Fibroblast of the aortic adventitia (primary cell): ENCODE data around the gene PCYOX1L. TPM values are rescaled to one million over a fixed set of nuclear protein-coding genes. Genes with fewer than 3 reads are reported as not detected.

Experiments used
- DNase-seq: peaks from one replicate; pipeline ENCODE4 v3.0.0-alpha.2; 2010; ENCODE audit warnings: low read depth
- H3K4me3 ChIP-seq: 2 replicates; pipeline ENCODE4 v1.5.1; 2011; ENCODE audit warnings: low read depth, mild to moderate bottlenecking, control low read depth, low read length, moderate library complexity
- CTCF ChIP-seq: IDR thresholded peaks from 2 replicates; pipeline ENCODE4 v1.5.1; 2011; ENCODE audit warnings: mild to moderate bottlenecking, low read length, control low read depth, inconsistent platforms; ENCODE audit not compliant: insufficient read depth
- total RNA-seq: library from RNA; depleted of rRNA; stranded (reverse); fragments of >200 nt; gene quantifications from 2 replicates; pipeline ENCODE4 v1.2.3, GENCODE V29; 2012; ENCODE audit warnings: low replicate concordance

Gene PCYOX1L
- total RNA-seq, 1 donor: 6.4 TPM

GRCh38 chr5:149381261-149381985, 23.6 kb downstream of the PCYOX1L start:
- no peak for TF ChIP-seq CTCF
- H3K4me3 ChIP-seq: no peak overlapping the region
- no peak for DNase-seq

- no peak overlapping the region for H3K4me3 ChIP-seq
- TF ChIP-seq CTCF: peak; percentile 97
- peak; percentile 75 for DNase-seq
Observed at GRCh38 chr5:149381986-149382338, 24.1 kb downstream of the PCYOX1L start.

- no peak overlapping the region for H3K4me3 ChIP-seq
- DNase-seq: no peak
- TF ChIP-seq CTCF: no peak
Observed at GRCh38 chr5:149382517-149383220, 24.8 kb downstream of the PCYOX1L start.

- no peak for TF ChIP-seq CTCF
- DNase-seq: no peak
- no peak overlapping the region for H3K4me3 ChIP-seq
Observed at GRCh38 chr5:149383399-149383798, 25.6 kb downstream of the PCYOX1L start.

- no peak for TF ChIP-seq CTCF
- DNase-seq: no peak
- no peak overlapping the region for H3K4me3 ChIP-seq
Observed at GRCh38 chr5:149386166-149386565, 28.3 kb downstream of the PCYOX1L start.

- DNase-seq: peak; percentile 65
- H3K4me3 ChIP-seq: no peak overlapping the region
- TF ChIP-seq CTCF: no peak
Observed at GRCh38 chr5:149387081-149387631, 29.3 kb downstream of the PCYOX1L start.
